Calu3 (cell line): ENCODE data around the gene POC5. TPM values are rescaled to one million over a fixed set of nuclear protein-coding genes. Genes with fewer than 3 reads are reported as not detected.

Source experiments
- BruUV-seq: library from RNA; stranded (reverse); fragments of 400-500 nt; replicated peaks from 2 replicates; lab custom pipeline; 2021; lab: Mats Ljungman, UMichigan
- CTCF ChIA-PET: fragments of 300-600 bp; sonication (Branson Sonifier 250); formaldehyde crosslinking; loops from one replicate; lab custom pipeline; 2022; ENCODE audit warnings: antibody characterized with exemption; lab: Charles Lee
- DNase-seq: peaks from one replicate; pipeline ENCODE4 v3.0.0; 2022
- H3K27ac Mint-ChIP-seq: one replicate; pipeline ENCODE4 v1.8.0; 2022; ENCODE audit warnings: mixed read lengths; ENCODE audit not compliant: unreplicated experiment
- H3K27me3 Mint-ChIP-seq: one replicate; pipeline ENCODE4 v1.8.0; 2022; ENCODE audit warnings: mixed read lengths; ENCODE audit not compliant: unreplicated experiment
- H3K36me3 Mint-ChIP-seq: one replicate; pipeline ENCODE4 v1.8.0; 2022; ENCODE audit warnings: mild to moderate bottlenecking, moderate library complexity, mixed read lengths; ENCODE audit not compliant: insufficient read depth, unreplicated experiment
- H3K4me1 Mint-ChIP-seq: one replicate; pipeline ENCODE4 v1.8.0; 2022; ENCODE audit warnings: mild to moderate bottlenecking, low read depth, mixed read lengths; ENCODE audit not compliant: unreplicated experiment
- H3K4me3 Mint-ChIP-seq: one replicate; pipeline ENCODE4 v1.8.0; 2022; ENCODE audit warnings: mild to moderate bottlenecking, low read depth, moderate library complexity, mixed read lengths; ENCODE audit not compliant: unreplicated experiment
- H3K9me3 Mint-ChIP-seq: one replicate; pipeline ENCODE4 v1.8.0; 2022; ENCODE audit warnings: low read depth, mixed read lengths; ENCODE audit not compliant: unreplicated experiment
- CTCF ChIP-seq: fragments of 200-600 bp; IDR thresholded peaks from one replicate; pipeline ENCODE4 v1.8.0; 2022; ENCODE audit warnings: antibody characterized with exemption; ENCODE audit not compliant: unreplicated experiment
- intact Hi-C: fragments of 100-400 bp; cut with micrococcal nuclease; formaldehyde crosslinking; loops from one replicate; pipeline ENCODE4 v1.10.0; 2022; ENCODE audit not compliant: unreplicated experiment
- total RNA-seq: library from RNA; stranded (reverse); gene quantifications from 2 replicates; pipeline ENCODE4 v1.2.3, GENCODE V29; 2022

Gene POC5
- total RNA-seq, 1 experiment from 2014 or later, result 20.9 TPM

GRCh38 chr5:75712091-75712490 is 5.1 kb downstream of the POC5 start:
- no peaks in the 10 kb centered on the region for H3K9me3 Mint-ChIP-seq
- H3K27me3 Mint-ChIP-seq, result no peaks in the 10 kb centered on the region
- TF ChIP-seq CTCF, result no peak
- DNase-seq, result no peak
- peaks cover 36% of the 10 kb centered on the region for H3K36me3 Mint-ChIP-seq
- no TSS peak for BruUV-seq
- no peak overlapping the region for H3K4me3 Mint-ChIP-seq
- CTCF ChIA-PET, result interaction anchor here (0.6 kb wide), 1 partner anchor 36 kb away, joined by 4 read pairs; no protein-coding TSS in a partner anchor
- intact Hi-C loops, result no loop called here
- H3K4me1 Mint-ChIP-seq, result peaks cover 26% of the 10 kb centered on the region
- no peak overlapping the region for H3K27ac Mint-ChIP-seq

- no peak for DNase-seq
Measured at GRCh38 chr5:75711151-75711550, 6.1 kb downstream of the POC5 start.

GRCh38 chr5:75710637-75711036 is 6.6 kb downstream of the POC5 start:
- TF ChIP-seq CTCF, result no peak
- peaks cover 23% of the 10 kb centered on the region for H3K36me3 Mint-ChIP-seq
- peaks cover 20% of the 10 kb centered on the region for H3K4me1 Mint-ChIP-seq
- BruUV-seq, result no TSS peak
- intact Hi-C loops, result no loop called here
- CTCF ChIA-PET, result interaction anchor here (0.6 kb wide), 1 partner anchor 1005 kb away, joined by 8 read pairs; the partner anchor contains the start of gene F2R
- no peaks in the 10 kb centered on the region for H3K9me3 Mint-ChIP-seq
- H3K27me3 Mint-ChIP-seq, result no peaks in the 10 kb centered on the region
- H3K27ac Mint-ChIP-seq, result no peak overlapping the region
- no peak for DNase-seq
- H3K4me3 Mint-ChIP-seq, result no peak overlapping the region

More at GRCh38 chr5:75711151-75711550, 6.1 kb downstream of the POC5 start:
- no peak for TF ChIP-seq CTCF
- no TSS peak for BruUV-seq
- H3K36me3 Mint-ChIP-seq, result peaks cover 27% of the 10 kb centered on the region
- H3K9me3 Mint-ChIP-seq, result no peaks in the 10 kb centered on the region
- H3K27ac Mint-ChIP-seq, result no peak overlapping the region
- H3K4me3 Mint-ChIP-seq, result no peak overlapping the region
- intact Hi-C loops, result no loop called here
- H3K27me3 Mint-ChIP-seq, result no peaks in the 10 kb centered on the region
- peaks cover 25% of the 10 kb centered on the region for H3K4me1 Mint-ChIP-seq
- CTCF ChIA-PET, result interaction anchor here (0.6 kb wide), 1 partner anchor 1004 kb away, joined by 8 read pairs; the partner anchor contains the start of gene F2R

GRCh38 chr5:75707911-75708509 is 9.2 kb downstream of the POC5 start:
- CTCF ChIA-PET, result no interaction called here
- peaks cover under 1% of the 10 kb centered on the region for H3K4me1 Mint-ChIP-seq
- peak; percentile 36 for DNase-seq

More at GRCh38 chr5:75707911-75708509, 9.2 kb downstream of the POC5 start:
- no peak for TF ChIP-seq CTCF
- Mint-ChIP-seq H3K27ac (no peak overlapping the region), H3K36me3 (peaks cover 3% of the 10 kb centered on the region), H3K9me3 (no peaks in the 10 kb centered on the region), H3K4me3 (no peak overlapping the region), H3K27me3 (no peaks in the 10 kb centered on the region)
- intact Hi-C loops, result no loop called here
- no TSS peak for BruUV-seq
